GM21576 (cell line): ENCODE measurements around the gene SPSB1.

Experiments used
- ATAC-seq: cut with Tn5 transposase; IDR thresholded peaks from one replicate; pipeline ENCODE4 v1.9.1; 2021; ENCODE audit warnings: mild to moderate bottlenecking, moderate library complexity; ENCODE audit not compliant: unreplicated experiment

The SPSB1 gene

GRCh38 chr1:9416506-9416905 lies 123.8 kb downstream of the SPSB1 start:
- ATAC-seq = no peak

- ATAC-seq = no peak
Measured at GRCh38 chr1:9416918-9417500, 124.3 kb downstream of the SPSB1 start.

GRCh38 chr1:9417695-9418094 lies 125.0 kb downstream of the SPSB1 start:
- ATAC-seq = no peak

GRCh38 chr1:9418851-9419250 lies 126.2 kb downstream of the SPSB1 start:
- no peak for ATAC-seq
